Fibroblast of lung (primary cell): ENCODE measurements around the gene ACKR2.

Experiments
- CTCF ChIP-seq, 2 donors: IDR thresholded peaks in 1 of 2; conservative IDR thresholded peaks in 1 of 2; 1 replicate in 1 of 2; 2 replicates in 1 of 2; pipeline ENCODE4 v1.5.1; 2011 to 2012; ENCODE audit warnings: low read length in 2 of 2, control low read depth in 1 of 2, inconsistent platforms in 1 of 2, low read depth in 1 of 2, mild to moderate bottlenecking in 1 of 2
- EZH2 ChIP-seq: IDR thresholded peaks from 2 replicates; pipeline ENCODE4 v1.5.1; 2012; ENCODE audit warnings: low read length, control low read depth, mild to moderate bottlenecking; ENCODE audit errors: missing control alignments

GRCh38 chr3:42836150-42837123 lies 27.2 kb downstream of the ACKR2 start:
- TF ChIP-seq CTCF (conservative IDR thresholded peaks at IDR 0.05 in 1 of 2, IDR thresholded peaks at IDR 0.05 in 1 of 2; ENCODE audit: low read depth in 1 of 2, low read length in 2 of 2) = no peak
- TF ChIP-seq EZH2 = no peak
